HG03565 (cell line): ENCODE measurements around the gene PPP1CC.
A peak's percentile ranks its signal among the peaks of the same experiment; 100 is the strongest.

ENCODE experiments used
- ATAC-seq: cut with Tn5 transposase; IDR thresholded peaks from one replicate; pipeline ENCODE4 v1.9.1; 2021; ENCODE audit warnings: mild to moderate bottlenecking, moderate library complexity; ENCODE audit not compliant: unreplicated experiment

PPP1CC gene

DNA sequence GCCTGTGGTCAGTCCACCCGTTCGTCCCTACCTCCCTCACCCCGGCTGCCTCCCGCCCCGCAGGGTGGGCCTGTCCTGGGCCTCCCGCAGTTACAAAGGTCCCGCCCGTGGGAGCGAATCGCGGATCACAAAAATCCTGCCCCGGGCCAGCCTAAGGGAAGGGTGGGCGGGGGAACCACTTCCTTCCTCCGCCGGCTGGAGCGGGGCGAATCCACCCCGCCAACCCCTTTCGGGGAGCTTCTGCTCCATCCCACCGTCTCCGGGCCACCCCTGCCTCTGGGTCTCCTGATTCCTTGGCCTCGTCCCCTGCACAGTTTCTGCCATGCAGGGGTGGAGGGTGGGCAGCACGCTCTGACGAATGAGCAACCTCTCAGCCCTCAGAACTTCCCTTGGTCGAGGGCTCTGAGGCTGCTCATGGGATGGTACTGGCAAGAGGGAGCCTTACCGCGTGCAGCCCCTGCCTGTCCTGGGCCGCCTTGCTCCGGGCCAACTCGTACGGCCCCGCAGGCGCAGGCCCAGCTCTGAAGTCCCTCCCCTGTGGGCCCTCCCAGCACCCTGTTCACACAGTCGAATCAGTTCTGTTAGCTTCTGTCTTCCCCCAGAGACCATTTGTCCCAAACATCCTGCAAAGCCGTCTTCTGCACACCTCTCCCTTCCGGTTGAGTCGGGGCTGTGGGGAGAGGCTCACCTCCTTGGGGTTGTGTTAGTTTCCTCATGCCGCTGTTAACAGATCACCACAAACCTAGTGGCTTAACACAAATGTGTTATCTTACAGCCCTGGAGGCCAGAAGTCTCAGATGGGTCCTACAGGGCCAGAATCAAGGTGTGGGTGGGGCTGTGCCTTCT lies 53.2 kb downstream of the PPP1CC start:
- no peak for ATAC-seq

- ATAC-seq: no peak
Observed at GRCh38 chr12:110688446-110689280, 54.0 kb downstream of the PPP1CC start, which contains the start of gene HVCN1. HVCN1 (minus strand) TSS chr12:110689115; CDS start chr12:110683245, 5,870 bp downstream.

DNA sequence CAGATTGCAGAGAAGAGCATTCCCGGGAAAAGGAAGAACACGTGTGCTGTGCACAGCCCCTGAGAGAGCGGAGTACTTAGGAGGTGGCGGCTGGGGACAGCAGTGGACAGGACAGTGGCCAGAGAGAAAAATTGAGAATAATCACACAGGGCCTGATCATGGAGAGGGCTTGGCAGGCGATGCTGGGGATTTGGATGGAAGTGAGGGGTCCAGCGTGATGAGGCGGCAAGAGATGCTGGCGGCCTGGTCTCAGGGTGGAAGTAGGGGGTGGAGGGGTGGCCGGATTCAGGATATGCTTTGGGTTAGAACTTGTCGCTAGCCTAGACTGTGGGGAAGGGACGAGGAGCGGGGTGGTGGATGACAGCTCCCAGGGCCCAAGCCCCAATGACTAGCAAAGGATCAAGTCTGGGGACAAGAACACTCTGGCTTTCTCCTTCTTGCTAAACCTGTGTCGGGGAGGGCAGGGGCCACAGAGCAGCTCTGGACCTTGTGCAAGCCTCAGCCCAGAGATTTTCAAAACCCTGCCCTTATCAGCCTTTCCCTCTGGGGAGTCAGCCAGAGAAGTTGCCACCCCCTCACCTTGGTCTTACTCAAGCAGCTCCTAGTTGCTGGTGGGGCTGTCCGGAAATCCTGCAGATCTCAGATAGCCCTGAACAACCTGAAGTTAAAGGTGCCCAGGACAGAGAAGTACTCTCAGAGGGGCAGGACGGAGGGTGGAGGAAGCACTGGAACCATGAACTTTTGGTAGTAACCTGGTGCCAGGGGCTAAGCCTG lies 55.1 kb downstream of the PPP1CC start:
- no peak for ATAC-seq

- no peak for ATAC-seq
Observed at GRCh38 chr12:110686294-110686903, 56.3 kb downstream of the PPP1CC start.

DNA sequence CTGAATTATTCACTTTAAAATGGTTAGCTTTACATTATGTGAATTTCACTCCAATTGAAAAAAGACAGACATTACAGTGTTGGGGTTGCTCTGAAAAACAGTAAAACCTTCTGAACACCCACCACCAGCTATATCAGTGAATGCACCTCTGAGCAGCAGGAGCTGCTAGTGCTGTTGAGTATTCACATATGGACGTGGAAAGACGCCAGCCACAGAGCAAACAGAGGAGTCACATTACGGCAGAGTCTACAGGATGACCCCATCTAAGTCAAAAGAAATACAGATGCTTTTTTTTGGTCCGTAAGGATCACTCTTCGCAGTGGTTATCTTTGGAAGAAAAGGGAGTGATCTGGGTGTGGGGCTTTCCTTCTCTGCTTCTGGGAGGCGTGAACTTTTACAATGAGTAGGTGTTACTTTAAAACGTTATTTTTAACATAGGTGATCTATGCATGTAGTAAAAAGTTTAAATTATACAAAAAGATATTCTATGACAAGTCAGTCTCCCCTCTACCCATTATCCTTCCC lies 58.3 kb downstream of the PPP1CC start:
- ATAC-seq: no peak

GRCh38 chr12:110683888-110684287 lies 58.8 kb downstream of the PPP1CC start:
- ATAC-seq: no peak

- ATAC-seq: no peak
Observed at GRCh38 chr12:110680032-110680431, 62.7 kb downstream of the PPP1CC start.

- no peak for ATAC-seq
Observed at GRCh38 chr12:110679201-110679600, 63.5 kb downstream of the PPP1CC start.

- no peak for ATAC-seq
Observed at GRCh38 chr12:110677982-110678381, 64.7 kb downstream of the PPP1CC start.

DNA sequence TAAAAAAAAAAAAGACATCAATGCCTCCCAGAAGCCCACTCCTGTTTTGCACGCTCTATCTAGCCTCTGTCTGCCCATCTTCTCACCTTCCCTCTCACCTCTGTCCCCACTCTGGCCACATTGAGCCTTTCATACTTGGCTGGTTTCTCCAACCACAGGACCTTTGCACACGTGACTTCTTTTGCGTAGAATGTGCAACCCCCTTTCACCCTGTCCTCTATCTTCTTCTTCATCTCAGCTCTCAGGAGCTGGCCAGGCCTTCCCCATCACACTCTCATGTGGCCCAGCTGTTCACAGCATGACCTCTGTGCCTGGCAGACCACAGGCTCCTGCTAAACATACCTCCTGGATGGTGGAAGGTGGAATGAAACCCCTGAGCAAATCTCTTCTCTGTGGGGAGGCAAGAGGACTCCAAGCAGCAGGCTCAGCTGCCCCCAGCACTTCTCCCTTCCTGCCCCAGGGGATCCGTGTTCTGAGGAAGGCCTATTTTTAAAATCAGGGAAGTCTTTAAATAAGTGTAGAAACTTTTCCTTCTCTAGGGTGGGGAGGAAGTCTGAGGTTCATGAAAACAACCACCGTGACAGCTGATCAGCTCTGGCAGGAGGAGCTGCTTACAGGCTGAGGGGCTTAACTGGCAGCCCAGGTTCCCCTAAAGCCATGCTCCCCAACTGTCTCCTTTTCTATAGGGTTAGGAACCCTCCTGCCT lies 65.3 kb downstream of the PPP1CC start:
- peak; percentile 61 for ATAC-seq

- no peak for ATAC-seq
Observed at GRCh38 chr12:110676171-110676570, 66.5 kb downstream of the PPP1CC start.

- ATAC-seq: peak; percentile 45
Observed at GRCh38 chr12:110670161-110670701, 72.5 kb downstream of the PPP1CC start.
